ENCODE measurements around the gene RPL13. TPM values are rescaled to one million over a fixed set of nuclear protein-coding genes. Genes with fewer than 3 reads are reported as not detected.
A peak's percentile ranks its signal among the peaks of the same experiment; 100 is the strongest.

Gene RPL13
- total and polyA plus RNA-seq, 2 of the 8 experiments (the other 6 are each of a cell fraction or from before 2014, with no cell fraction given), result 2,162 to 7,384 TPM

- peaks cover 0 to 6% of the 10 kb centered on the region in 2 experiments for H4K20me1 ChIP-seq (replicated peaks in 1 of 2; ENCODE audit: control insufficient read depth in 1 of 2, insufficient read depth in 2 of 2, low read length in 2 of 2)
- WGBS, 2 experiments (ENCODE audit: extremely low coverage in 1 of 2, insufficient coverage in 1 of 2, insufficient read length in 1 of 2, insufficient replicate concordance in 2 of 2, low coverage in 1 of 2, low lambda C conversion rate in 2 of 2, missing lambda C conversion rate in 1 of 2), result 82% methylated on average over 22 of the region's 31 CpGs; no CpG with 5 or more reads in 1 of the 2 experiments
- no peak for FAIRE-seq
Measured at GRCh38 chr16:89573826-89574680, 13.6 kb downstream of the RPL13 start.

More at GRCh38 chr16:89573826-89574680, 13.6 kb downstream of the RPL13 start:
- Histone ChIP-seq H3K4me3 (ENCODE audit: extremely low read depth in 1 of 4, insufficient read depth in 2 of 4, low read depth in 3 of 4, low read length in 4 of 4) (peak overlapping the region in 3 of 4 experiments; percentile 46 to 76 (median 48); a peak in 6 of 8 replicates), H3K23me2 (ENCODE audit: low read depth, low read length) (peaks cover 6% of the 10 kb centered on the region; the same call in 1 of the 2 replicates), H2AK5ac (ENCODE audit: low read depth, low read length) (no peak overlapping the region; the same call in 1 of the 2 replicates), H3K4ac (replicated peaks; ENCODE audit: insufficient read length, low read depth, low read length) (no peak overlapping the region), H3K9ac (replicated peaks in 1 of 4; ENCODE audit: extremely low read depth in 1 of 4, low read depth in 3 of 4, low read length in 3 of 4) (peak overlapping the region in 1 of 4 experiments; percentile 13; a peak in 2 of 7 replicates), H2BK120ac (replicated peaks; ENCODE audit: low read depth, low read length) (no peak overlapping the region), H2AFZ (ENCODE audit: low read length) (peak overlapping the region; percentile 94; the same call in 1 of the 2 replicates), H2BK5ac (ENCODE audit: low read depth, low read length) (no peak overlapping the region; the same call in 1 of the 2 replicates), H3K79me2 (ENCODE audit: control insufficient read depth in 1 of 2, insufficient read depth in 2 of 2, low read length in 2 of 2) (no peaks in the 10 kb centered on the region), H2BK12ac (ENCODE audit: low read depth, low read length) (peak overlapping the region; percentile 30; the same call in 1 of the 2 replicates), H4K8ac (ENCODE audit: extremely low read depth, insufficient read depth, low read length) (peak overlapping the region; percentile 73), H3K56ac (replicated peaks; ENCODE audit: insufficient read length, low read depth, low read length) (peak overlapping the region; percentile 47), H4K91ac (replicated peaks; ENCODE audit: insufficient read length, low read length) (peak overlapping the region; percentile 36), H3K27me3 (replicated peaks in 1 of 4; ENCODE audit: control insufficient read depth in 3 of 4, extremely low read depth in 1 of 4, insufficient read depth in 3 of 4, low read length in 3 of 4) (peaks cover 4 to 34% (median 22%) of the 10 kb centered on the region in 4 experiments; a peak in 6 of 7 replicates), H3K23ac (ENCODE audit: insufficient read length) (no peak overlapping the region), H3K27ac (ENCODE audit: low read depth, low read length) (no peak overlapping the region), H3K36me3 (ENCODE audit: control insufficient read depth in 2 of 4, insufficient read depth in 4 of 4, low read length in 3 of 4) (peaks cover 0 to under 1% (median 0%) of the 10 kb centered on the region in 4 experiments; a peak in 1 of 8 replicates), H3K9me3 (ENCODE audit: insufficient read depth in 2 of 2, low read depth in 1 of 2, low read length in 1 of 2) (no peaks in the 10 kb centered on the region), H3K14ac (ENCODE audit: insufficient read length) (no peak overlapping the region), H3K4me2 (ENCODE audit: insufficient read depth in 1 of 2, low read depth in 2 of 2, low read length in 2 of 2) (peak overlapping the region; percentile 62 to 82; a peak in 3 of 4 replicates), H2BK15ac (ENCODE audit: low read length) (peak overlapping the region; percentile 81; the same call in 1 of the 2 replicates), H4K5ac (ENCODE audit: insufficient read length, low read depth, low read length) (peak overlapping the region; percentile 69), H2BK20ac (ENCODE audit: low read length) (no peak overlapping the region), H3K18ac (ENCODE audit: extremely low read depth, low read length) (peak overlapping the region; percentile 26), H3K4me1 (replicated peaks in 1 of 4; ENCODE audit: control insufficient read depth in 3 of 4, insufficient read depth in 4 of 4, low read length in 3 of 4) (peaks cover 0 to 10% (median 6%) of the 10 kb centered on the region in 4 experiments; a peak in 5 of 7 replicates), H3K79me1 (ENCODE audit: low read depth, low read length) (no peaks in the 10 kb centered on the region)
- ChIA-PET CTCF (ENCODE audit: partially characterized antibody) (interaction anchor here (0.5 to 0.9 kb wide), 3 partner anchors 9 to 130 kb away, joined by 3 to 4 read pairs (median 3); no protein-coding TSS in a partner anchor), POLR2A (ENCODE audit: partially characterized antibody) (interaction anchor here (0.9 to 2.7 kb wide), 6 partner anchors 9 to 124 kb away, joined by 3 to 18 read pairs (median 5); no protein-coding TSS in a partner anchor)
- no peak for DNase-seq (ENCODE audit: low read depth in 1 of 2, low spot score in 2 of 2)
- TF ChIP-seq CTCF (IDR thresholded peaks at IDR 0.05; ENCODE audit: control extremely low read depth in 1 of 3, insufficient read depth in 1 of 3, low read depth in 1 of 3, low read length in 3 of 3), result peak in 1 of 3 experiments; percentile 3; a peak in 1 of 4 replicates
- TF ChIP-seq FOSL1 (IDR thresholded peaks at IDR 0.05; ENCODE audit: insufficient read depth, low read depth, low read length), result no peak

Data from H1 (cell line).